Pons (tissue), 1 donor: ENCODE results near the gene TXLNB.
A peak's percentile ranks its signal among the peaks of the same experiment; 100 is the strongest.

ENCODE experiments used
- DNase-seq: peaks from one replicate; pipeline ENCODE4 v3.0.0-alpha.2; 2016; ENCODE audit warnings: low spot score

TXLNB gene

GRCh38 chr6:139291813-139292619, at the start of gene TXLNB:
Gene TXLNB, minus strand, starts transcription at chr6:139291998. Its CDS starts 3,099 bp downstream, at chr6:139288899.
- DNase-seq, result peak; percentile 48

DNA sequence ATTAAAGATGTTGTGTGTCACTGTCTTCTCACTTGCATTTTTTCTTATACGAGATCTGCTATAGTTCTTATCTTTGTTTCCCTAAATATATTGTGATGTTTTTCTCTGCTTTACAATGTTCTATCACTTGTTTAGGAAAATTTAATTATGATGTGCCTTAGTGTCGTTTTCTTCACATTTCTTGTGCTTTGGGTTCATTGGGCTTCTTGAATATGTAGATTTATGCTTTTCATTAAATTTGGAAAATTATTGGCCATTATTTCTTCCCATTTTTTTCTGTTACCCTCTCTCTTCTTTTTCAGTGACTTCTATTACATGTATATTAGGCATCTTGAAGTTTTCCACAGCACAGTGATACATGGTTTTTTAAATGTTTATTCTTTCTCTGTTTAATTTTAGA, 49.3 kb upstream of the TXLNB start:
- no peak for DNase-seq

DNA sequence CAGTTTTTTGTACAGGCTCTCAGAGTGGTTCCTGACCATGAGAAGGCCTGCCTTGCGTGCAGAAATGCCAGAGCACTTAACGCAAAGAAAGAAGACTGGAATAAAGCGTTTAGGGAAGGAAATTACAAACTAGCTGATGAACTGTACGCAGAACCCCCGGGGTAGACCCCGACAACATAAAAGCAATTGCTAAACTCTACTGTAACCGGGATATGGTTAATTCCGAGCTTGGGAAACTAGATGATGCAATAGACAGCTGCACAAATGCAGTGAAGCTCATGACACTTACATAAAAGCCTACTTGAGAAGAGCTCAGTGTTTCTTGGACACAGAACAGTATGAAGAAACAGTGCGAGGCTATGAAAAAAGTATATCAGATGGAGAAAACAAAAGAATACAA, 47.0 kb upstream of the TXLNB start:
- no peak for DNase-seq

- DNase-seq, result no peak
Observed at GRCh38 chr6:139337830-139338229, 46.0 kb upstream of the TXLNB start.

- no peak for DNase-seq
Observed at GRCh38 chr6:139337001-139337400, 45.2 kb upstream of the TXLNB start.

DNA sequence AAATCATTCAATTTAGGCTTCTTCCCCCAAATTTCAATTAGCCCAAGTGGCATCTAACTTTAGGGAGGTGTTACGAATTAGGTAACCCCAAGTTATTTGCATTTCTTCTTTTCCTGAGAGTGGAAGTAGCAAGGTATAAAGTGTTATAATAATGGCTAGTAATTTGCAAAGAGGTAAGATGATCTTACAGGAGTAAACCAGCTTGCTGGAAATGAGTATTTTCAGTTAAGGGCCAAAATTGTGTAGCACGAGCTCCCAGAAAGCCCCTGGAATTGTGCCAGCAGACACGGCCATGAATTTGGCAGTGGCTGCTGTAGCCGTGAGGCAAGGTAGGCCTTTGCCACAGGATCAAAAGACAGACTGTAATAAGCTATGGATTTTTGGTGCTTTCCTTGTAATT, 44.7 kb upstream of the TXLNB start:
- DNase-seq, result no peak

GRCh38 chr6:139335447-139336210, 43.8 kb upstream of the TXLNB start:
- no peak for DNase-seq

GRCh38 chr6:139334806-139335446, 43.1 kb upstream of the TXLNB start:
- DNase-seq, result no peak

DNA sequence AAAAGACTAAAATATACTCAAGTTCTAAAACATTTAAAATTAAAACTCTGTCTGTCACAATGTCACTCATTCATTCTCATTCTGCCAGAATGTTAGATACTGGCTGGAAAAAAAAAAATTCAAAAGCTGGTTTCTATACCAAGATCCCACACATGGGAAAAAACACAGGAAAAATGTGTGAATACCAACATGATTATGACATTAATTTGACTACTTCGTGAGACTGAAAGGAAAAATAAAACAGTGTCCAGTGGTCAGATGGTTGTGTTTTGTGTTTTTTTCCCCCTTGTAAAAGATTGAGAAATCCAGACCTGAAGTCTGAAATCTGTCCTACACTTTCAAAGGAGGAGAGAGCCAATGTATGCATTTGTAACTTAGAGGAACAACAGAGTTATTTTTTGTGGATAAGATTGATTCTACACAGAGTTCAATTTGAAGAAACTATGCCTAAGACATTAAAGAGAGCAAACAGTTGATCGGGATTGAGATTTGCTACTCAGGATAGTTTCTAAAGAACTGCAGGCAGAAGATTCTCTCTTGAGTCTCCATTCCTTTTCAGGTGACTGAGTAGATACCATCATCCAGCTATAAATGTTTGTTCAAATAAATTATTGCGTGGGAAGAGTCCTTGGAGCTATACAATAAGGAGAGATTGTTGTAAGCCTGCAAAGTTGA, 39.2 kb upstream of the TXLNB start:
- DNase-seq, result no peak

DNA sequence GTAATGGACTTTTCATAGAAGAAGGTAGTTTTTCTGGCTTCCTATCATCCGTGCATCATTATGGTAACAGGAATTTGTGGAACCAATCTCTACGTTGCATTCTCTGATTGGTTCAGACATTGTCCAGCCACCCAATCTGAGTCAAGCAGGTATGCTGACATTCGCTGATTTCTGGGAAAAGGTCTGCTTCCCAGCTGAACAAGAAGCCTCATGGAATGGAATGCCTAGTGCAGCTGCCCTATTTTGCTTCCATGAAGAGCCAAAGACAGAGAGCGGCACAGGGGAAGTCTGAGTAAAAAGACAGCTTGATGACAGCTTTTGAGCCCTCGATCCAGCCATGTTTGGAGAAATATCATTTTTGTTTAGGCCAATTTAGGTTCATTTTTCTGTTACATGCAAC, 38.5 kb upstream of the TXLNB start:
- no peak for DNase-seq

- DNase-seq, result no peak
Observed at GRCh38 chr6:139329224-139329623, 37.4 kb upstream of the TXLNB start.

GRCh38 chr6:139327038-139327437, 35.2 kb upstream of the TXLNB start:
- no peak for DNase-seq

GRCh38 chr6:139325686-139326085, 33.9 kb upstream of the TXLNB start:
- no peak for DNase-seq

DNA sequence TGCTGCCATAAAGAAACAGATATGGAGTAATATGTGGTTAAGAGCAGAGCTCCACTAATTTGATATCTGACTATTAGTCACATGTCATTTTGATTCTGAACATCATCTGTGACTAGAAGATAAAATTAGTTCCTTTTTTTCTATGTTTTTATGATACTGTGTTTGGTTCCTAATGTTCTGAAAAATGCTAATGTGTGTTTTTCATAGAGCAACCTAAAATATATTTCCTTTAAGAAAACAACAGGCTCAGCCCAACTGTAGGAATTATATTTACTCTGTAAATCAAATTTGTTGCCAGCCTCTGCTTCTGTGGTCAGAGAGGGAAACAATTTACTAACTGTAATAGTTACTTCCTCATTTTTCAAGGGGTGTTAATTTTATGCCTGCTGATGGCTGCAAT, 33.3 kb upstream of the TXLNB start:
- DNase-seq, result no peak

DNA sequence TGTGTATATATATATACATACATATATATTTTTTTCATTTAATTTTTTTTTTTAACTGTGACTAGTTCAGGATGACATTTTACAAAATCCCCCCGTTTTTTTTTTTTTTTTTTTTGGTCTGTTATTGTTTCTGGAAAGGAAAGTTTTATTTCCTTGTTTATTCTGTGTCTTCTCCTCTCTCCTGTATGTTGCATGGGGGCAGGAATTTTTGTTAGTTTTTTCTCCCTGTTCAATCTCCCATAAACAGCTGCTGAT, 32.4 kb upstream of the TXLNB start:
- no peak for DNase-seq

DNA sequence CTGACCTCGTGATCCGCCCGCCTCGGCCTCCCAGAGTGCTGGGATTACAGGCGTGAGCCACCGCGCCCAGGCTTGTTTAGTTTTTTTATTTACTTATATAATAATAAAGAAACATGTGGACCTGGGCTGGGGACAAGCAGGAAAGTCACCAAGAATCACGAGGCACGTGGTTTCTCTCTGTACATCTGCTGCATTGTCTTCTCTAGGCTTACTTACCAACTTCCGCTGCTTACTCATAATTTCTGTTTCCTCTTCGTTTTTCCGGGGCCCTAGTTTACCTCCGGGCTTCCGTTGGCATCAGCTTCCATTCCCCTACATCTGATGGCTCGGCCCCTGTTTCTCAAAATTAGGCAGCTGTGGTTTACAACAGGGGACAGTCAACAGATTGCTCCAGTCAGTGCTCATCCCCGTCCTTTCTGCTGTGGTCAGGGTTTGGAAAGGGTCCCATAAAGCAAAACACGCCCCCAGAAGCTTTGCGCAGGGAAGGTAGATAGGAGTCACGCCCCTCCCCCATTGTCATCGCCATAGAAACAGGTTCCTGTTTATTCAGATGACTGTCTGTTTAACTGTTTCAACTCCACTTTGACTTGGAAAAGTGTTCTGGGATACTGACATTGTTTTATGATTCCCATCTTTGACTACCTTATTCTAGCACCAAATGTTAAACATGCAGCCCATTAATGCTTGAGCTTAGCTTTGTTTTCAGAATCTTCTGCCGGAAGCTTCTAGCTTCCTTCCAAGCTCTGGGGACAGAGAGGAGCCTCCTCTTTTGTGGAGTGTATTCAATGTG, 31.9 kb upstream of the TXLNB start:
- DNase-seq, result peak; percentile 49

GRCh38 chr6:139320081-139320480, 28.3 kb upstream of the TXLNB start:
- DNase-seq, result no peak

- no peak for DNase-seq
Observed at GRCh38 chr6:139316622-139317317, 25.0 kb upstream of the TXLNB start.

GRCh38 chr6:139313784-139314545, 22.2 kb upstream of the TXLNB start:
- DNase-seq, result no peak

DNA sequence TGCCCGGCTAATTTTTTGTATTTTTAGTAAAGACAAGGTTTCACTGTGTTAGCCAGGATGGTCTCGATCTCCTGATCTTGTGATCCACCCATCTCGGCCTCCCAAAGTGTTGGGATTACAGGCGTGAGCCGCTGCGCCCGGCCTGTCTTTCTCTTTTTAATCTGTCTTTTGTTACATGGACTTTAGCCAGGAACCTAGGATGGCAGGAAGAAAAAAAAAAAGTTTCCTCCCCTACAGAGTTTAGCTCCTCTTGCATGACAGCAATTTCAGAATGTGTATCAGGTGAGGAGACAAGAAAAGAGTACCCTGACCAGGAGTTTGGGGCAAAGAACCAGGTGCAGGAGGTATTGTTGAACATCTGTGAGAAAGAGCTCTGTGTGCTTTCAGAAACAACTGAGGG, 21.4 kb upstream of the TXLNB start:
- no peak for DNase-seq
